HCT116 (cell line): Measurements from ENCODE around the gene IL6ST.

Source experiments
- CBX3 ChIP-seq: IDR thresholded peaks from 2 replicates; pipeline ENCODE4 v1.6.1; 2012; ENCODE audit warnings: low read depth
- CTCF ChIP-seq, 3 experiments: fragments of 200-600 bp in 1 of 3; sonication (generic) in 1 of 3; IDR thresholded peaks in 2 of 3; conservative IDR thresholded peaks in 1 of 3; 2 replicates each; pipeline ENCODE4 v1.5.1; 2012 to 2017; ENCODE audit warnings: low read depth in 2 of 3, low read length in 2 of 3, antibody characterized with exemption in 1 of 3, borderline replicate concordance in 1 of 3, control low read depth in 1 of 3, mild to moderate bottlenecking in 1 of 3, mixed read lengths in 1 of 3, mixed run types in 1 of 3, moderate library complexity in 1 of 3; ENCODE audit not compliant: insufficient read depth in 1 of 3
- EZH2 ChIP-seq: fragments of 200-600 bp; sonication (generic); IDR thresholded peaks from 2 replicates; pipeline ENCODE4 v1.6.1; 2017; ENCODE audit warnings: antibody characterized with exemption, mixed run types
- EZH2phosphoT487 ChIP-seq: fragments of 200-600 bp; IDR thresholded peaks from 2 replicates; pipeline ENCODE4 v1.6.1; 2018; ENCODE audit warnings: antibody characterized with exemption, borderline replicate concordance
- MAX ChIP-seq: IDR thresholded peaks from 2 replicates; pipeline ENCODE4 v1.6.1; 2012
- POLR2A ChIP-seq: IDR thresholded peaks from 2 replicates; pipeline ENCODE4 v1.7.0; 2011; ENCODE audit warnings: borderline replicate concordance; ENCODE audit not compliant: insufficient read depth, insufficient read length; ENCODE audit errors: extremely low read depth
- RAD21 ChIP-seq: IDR thresholded peaks from 2 replicates; pipeline ENCODE4 v1.6.1; 2012; ENCODE audit warnings: low read depth, mild to moderate bottlenecking
- REST ChIP-seq: IDR thresholded peaks from 2 replicates; pipeline ENCODE4 v1.6.1; 2012; ENCODE audit warnings: low read depth
- SIN3A ChIP-seq: IDR thresholded peaks from 2 replicates; pipeline ENCODE4 v1.6.1; 2012; ENCODE audit warnings: low read depth
- SP1 ChIP-seq: IDR thresholded peaks from 2 replicates; pipeline ENCODE4 v1.6.1; 2012; ENCODE audit warnings: low read depth
- TCF7L2 ChIP-seq: IDR thresholded peaks from 2 replicates; pipeline ENCODE4 v1.7.0; 2011; ENCODE audit warnings: borderline replicate concordance, inconsistent platforms; ENCODE audit not compliant: insufficient read depth, insufficient read length; ENCODE audit errors: extremely low read depth
- YY1 ChIP-seq: IDR thresholded peaks from 2 replicates; pipeline ENCODE4 v1.6.1; 2011; ENCODE audit warnings: low read length, low read depth, moderate library complexity, mild to moderate bottlenecking; ENCODE audit not compliant: insufficient replicate concordance; ENCODE audit errors: extremely low read depth
- ZBTB33 ChIP-seq: IDR thresholded peaks from 2 replicates; pipeline ENCODE4 v1.6.1; 2011; ENCODE audit warnings: mild to moderate bottlenecking, low read length, moderate library complexity; ENCODE audit not compliant: insufficient replicate concordance; ENCODE audit errors: extremely low read depth
- ZNF274 ChIP-seq: fragments of 200-500 bp; sonication (Bioruptor generic); IDR thresholded peaks from 2 replicates; pipeline ENCODE4 v1.6.1; 2014; ENCODE audit warnings: mild to moderate bottlenecking, low read depth, low read length, inconsistent platforms

GRCh38 chr5:55986931-55987330 is 7.8 kb downstream of the IL6ST start:
- TF ChIP-seq CTCF (IDR thresholded peaks at IDR 0.05 in 2 of 3, conservative IDR thresholded peaks at IDR 0.05 in 1 of 3; ENCODE audit: borderline replicate concordance in 1 of 3, insufficient read depth in 1 of 3, low read depth in 2 of 3, low read length in 2 of 3) (no peak), CBX3 (no peak), TCF7L2 (no peak), SP1 (no peak), ZBTB33 (no peak), POLR2A (no peak), YY1 (no peak), ZNF274 (no peak), SIN3A (no peak), RAD21 (no peak), EZH2 (no peak), EZH2phosphoT487 (no peak), MAX (no peak), REST (no peak)
